ENCODE data around the gene OR6B1.
"Not testable (repeated sequence)": the region's sequence is repeated elsewhere in the genome, so short reads cannot be mapped to it uniquely, and the experiment has no call there.

The OR6B1 gene

DNA sequence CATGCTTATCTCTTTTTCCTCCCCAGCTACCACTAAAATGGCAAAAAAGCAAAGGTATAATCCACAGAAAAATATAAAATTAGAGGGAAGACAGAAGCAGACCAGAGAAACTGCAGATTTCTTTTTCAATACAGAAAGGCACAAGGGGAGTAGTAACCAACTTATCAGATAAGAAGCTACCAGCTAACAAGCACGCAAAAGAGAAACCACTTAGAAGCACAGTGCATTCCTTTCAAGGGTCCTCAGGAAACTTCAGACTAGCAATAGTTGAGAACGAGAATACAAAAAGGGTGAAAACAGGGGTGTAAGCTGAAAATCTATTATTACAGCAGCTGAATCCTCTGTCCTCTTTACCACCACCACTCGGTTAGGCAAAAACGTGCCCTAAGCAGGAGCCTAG, 38.8 kb downstream of the OR6B1 start:
- no peak for DNase-seq (ENCODE audit: low read depth)

- no peak for DNase-seq (ENCODE audit: low read depth)
Observed at GRCh38 chr7:144048648-144049047, 48.5 kb downstream of the OR6B1 start, which contains the start of gene OR2A5. OR2A5 (plus strand) TSS chr7:144048948; CDS start chr7:144050402, 1,454 bp downstream.

- no peak for DNase-seq (ENCODE audit: low read depth)
Observed at GRCh38 chr7:144049491-144049890, 49.4 kb downstream of the OR6B1 start.

DNA sequence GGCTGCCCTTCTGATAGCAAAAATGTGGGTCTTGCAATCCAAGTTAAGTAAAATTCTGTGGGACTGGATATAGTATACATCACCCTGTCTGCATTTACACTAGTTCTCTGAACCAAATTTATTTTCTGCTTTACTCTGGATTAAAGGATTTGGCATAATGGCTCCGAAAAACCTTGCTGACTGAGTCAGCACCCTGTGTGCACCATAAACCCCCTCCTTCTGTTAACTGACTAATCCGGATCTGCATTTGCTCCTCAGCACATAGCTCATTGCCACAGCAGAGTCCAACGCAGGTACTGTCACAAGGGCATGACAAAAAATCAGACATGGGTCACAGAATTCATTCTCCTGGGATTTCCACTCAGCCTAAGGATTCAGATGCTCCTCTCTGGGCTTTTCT, 50.0 kb downstream of the OR6B1 start:
- no peak for DNase-seq (ENCODE audit: low read depth)

DNA sequence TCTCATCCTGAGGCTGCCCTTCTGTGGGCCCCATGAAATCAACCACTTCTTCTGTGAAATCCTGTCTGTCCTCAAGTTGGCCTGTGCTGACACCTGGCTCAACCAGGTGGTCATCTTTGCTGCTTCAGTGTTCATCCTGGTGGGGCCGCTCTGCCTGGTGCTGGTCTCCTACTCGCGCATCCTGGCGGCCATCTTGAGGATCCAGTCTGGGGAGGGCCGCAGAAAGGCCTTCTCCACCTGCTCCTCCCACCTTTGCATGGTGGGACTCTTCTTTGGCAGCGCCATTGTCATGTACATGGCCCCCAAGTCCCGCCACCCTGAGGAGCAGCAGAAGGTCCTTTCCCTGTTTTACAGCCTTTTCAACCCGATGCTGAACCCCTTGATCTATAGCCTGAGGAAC, 50.8 kb downstream of the OR6B1 start:
- DNase-seq (ENCODE audit: low read depth), result not testable (repeated sequence)

DNA sequence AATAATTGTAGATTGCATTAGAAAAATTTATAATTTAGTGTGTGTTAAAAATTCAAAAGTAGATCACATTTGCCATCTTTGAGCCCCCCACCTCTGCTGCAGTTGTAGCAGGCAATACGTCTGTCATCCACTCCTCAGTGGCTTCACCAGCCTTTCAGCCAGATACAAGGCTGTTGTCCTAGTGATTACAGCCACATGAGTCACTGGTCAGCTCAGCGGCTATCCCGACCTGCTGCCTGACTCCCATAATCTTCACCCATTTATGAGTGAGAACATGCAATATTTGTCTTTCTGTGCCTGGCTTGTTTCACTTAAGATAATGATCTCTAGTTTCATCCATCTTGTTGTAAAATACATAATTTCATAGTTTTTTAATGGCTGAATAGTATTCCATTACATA, 57.8 kb downstream of the OR6B1 start:
- no peak for DNase-seq (ENCODE audit: low read depth)

Measured in activated T-cell treated with anti-CD3 and anti-CD28 coated beads for 48 hours (primary cell).